Stimulated activated CD4-positive, alpha-beta T cell treated with anti-CD3 and anti-CD28 coated beads, TNF-alpha, amount 100 ng/mL, for 4 hours (primary cell): ENCODE measurements around the gene KRTAP2-1.
"Not testable (repeated sequence)": the region's sequence is repeated elsewhere in the genome, so short reads cannot be mapped to it uniquely, and the experiment has no call there.

ENCODE experiments used
- DNase-seq, 3 experiments: peaks; one replicate each; pipeline ENCODE4 v3.0.0-alpha.2; 2020; ENCODE audit warnings: low read depth in 3 of 3

The KRTAP2-1 gene

DNA sequence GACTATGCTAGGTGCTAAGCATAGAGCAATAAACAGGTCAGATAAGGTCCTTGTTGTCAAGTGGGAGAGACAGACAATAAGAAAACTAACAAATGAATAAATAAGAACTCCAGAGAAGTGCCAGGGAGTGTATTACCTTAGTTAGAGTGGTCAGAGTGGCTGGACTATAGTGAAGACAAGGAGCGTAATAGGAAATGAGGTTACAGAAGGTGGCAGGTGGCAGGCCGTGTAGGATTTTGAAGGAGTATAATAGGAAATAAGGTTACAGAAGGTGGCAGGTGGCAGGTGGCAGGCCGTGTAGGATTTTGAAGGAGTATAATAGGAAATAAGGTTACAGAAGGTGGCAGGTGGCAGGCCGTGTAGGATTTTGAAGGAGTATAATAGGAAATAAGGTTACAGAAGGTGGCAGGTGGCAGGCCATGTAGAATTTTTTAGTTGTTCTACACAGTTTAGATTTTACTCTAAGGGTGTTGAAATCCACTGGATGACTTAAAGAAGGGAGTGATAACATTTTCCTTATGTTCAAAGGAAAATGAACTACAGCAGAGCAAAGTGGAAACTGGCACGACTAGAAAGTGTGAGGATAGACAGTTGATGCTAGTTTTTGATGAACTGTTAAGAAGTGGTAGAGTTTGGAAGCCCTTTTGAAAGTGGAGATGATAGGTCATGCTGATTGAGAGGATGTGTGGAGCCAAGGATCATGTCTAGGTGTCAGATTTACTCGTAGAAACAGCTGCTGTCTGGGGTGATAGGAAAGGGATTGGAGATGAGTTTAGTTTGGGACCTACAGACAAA is 34.6 kb downstream of the KRTAP2-1 start:
- no peak for DNase-seq

DNA sequence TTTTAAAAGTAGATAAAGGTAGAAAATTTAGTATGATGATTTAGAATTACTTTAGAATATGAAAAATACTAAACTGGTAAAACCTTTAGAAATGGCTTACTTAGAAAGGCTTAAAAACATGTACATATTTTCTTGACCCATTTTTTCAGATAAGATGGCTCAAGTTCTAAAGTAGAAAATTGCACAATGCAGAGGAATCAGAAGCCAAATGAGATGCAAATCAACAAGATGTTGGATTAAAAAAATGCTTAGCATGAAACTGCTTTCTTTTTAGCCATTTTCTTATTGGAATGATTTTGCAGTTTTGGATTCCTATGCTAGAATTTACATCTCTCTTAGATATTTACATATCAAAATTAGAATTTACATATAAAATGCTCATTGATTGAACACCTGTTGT is 36.7 kb downstream of the KRTAP2-1 start:
- no peak for DNase-seq

DNA sequence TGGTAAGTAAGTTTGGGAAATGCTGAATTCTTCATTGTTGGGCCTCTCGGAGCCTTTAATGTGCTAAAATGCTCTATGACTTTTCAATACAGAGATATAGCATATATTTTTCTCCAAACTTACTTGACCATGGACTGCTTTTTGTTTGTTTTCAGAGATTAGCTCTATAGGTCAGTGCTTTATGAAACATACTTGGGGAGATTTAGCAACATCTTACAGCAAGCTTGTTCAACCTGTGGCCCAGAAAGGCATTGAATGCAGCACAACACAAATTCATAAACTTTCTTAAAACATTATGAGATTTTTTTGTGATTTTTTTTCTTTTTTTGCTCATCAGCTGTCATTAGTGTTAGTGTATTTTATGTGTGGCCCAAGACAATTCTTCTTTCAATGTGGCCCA is 37.2 kb downstream of the KRTAP2-1 start:
- DNase-seq: no peak

DNA sequence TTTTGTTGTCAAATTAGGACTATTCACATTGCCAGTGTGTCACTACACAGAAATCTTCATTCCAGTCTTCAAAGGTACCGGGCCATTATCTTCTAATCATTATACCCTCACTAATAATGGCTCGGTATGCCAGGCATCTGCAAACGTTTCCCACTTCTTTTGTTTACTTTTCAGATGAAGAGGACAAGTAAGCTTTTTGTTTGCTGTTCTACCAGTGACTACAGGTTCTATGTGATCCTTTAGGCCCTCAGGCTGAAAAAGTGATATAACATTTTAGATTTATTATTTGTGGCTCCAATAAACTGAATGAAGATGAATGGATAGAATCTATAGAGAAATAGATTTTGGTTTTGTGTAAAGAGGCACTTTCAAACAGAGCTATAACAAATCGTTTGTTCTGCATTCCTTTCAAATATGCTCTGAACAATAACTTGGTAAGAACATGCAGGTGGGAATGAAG is 37.8 kb downstream of the KRTAP2-1 start:
- no peak for DNase-seq

DNA sequence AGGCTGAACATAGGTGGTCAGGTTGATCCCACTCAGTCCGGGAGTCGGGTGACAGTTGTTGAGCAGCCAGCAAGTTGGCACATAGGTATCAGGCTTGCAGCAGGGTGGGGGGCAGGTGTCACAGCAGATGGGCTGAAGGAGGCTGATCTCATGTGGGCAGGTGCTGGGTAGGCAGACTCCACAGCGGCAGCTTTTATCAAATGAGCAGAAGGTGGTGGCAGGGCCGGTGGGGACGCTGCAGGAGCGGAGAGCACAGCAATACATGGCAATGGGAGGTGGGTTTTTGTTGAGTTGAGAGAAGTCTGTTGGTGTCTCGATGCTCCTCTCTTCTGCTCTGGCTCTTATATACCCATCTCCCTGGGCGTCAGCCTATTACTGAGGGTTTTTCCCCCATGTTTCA is 38.3 kb downstream of the KRTAP2-1 start, which contains the start of gene KRTAP3-1:
TSS of gene KRTAP3-1 (minus strand) at position 318 of the 400 bp plus-strand sequence. CDS start at position 264, 54 bp downstream.
- no peak for DNase-seq

DNA sequence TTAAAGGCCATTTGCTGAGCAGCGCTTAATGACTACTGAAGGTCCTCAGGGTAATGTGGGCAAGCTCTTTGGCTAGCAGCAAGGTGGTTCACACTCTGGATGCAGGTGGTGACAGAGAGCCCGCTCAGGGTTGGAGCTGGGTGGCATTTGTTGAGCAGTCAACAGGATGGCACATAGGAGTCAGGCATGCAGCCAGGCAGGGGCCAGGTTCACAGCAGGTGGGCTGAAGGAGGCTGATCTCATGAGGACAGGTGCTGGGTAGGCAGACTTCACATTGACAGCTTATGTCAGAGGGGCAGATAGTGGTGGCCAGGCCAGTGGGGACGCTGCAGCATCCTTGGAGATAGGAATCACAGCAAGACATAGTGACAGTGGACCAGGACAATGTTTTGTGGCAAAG is 42.7 kb downstream of the KRTAP2-1 start:
- DNase-seq: no peak

DNA sequence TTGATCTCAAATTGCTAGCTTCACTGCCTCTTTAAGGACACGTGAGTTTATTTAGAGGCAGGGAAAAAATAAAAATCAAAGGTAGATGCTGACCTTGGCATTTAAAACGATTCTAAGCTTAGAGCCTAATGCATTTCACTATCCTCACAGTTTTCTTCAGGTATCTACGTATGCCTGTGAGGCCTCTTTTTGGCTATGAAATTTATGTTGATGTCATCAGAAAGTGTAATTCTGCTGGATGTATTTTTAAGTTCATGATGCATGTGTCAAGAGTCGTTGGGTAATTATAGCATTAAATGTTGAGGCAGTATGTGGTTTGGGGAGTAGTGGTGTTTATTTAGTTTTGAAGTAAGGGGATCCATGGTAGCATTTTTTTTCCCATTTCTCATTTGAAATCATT is 43.2 kb downstream of the KRTAP2-1 start:
- DNase-seq: no peak

DNA sequence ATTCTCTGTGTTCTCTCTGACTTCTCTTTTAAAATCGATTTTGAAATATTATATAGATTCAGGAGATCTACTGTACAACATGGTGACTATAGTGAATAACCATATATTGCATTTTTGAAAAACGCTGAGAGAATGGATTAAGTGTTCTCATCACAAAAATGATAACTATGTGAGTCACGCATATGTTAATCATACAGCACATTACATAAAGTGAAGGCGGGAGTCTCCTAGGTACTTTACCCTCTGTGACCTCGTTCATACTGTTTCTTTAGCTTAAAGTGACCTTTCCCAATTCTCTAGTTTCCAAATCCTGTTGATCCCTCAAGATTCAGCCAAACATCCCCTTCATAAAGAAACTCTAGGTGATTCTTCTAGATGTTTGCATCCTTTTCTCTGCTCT is 44.3 kb downstream of the KRTAP2-1 start:
- no peak for DNase-seq

DNA sequence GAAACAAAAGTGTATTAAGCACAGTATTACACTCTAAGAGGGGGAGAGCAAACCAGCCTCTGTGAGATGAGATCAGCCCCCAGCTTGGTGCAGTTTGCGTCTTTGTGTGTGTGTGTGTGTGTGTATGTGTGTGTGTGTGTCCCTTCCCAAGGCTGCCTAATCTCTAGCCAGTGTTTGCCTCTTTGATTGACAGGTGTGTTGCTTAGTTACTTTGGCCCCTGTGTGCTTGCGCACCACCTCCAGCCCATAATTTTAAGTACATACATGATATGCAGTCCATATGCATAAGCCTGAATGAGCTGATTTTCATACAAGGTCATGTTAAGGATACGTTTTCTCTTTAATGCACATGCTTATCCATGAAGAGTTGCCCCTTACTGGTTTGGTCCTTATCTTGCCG is 45.3 kb downstream of the KRTAP2-1 start:
- no peak for DNase-seq

DNA sequence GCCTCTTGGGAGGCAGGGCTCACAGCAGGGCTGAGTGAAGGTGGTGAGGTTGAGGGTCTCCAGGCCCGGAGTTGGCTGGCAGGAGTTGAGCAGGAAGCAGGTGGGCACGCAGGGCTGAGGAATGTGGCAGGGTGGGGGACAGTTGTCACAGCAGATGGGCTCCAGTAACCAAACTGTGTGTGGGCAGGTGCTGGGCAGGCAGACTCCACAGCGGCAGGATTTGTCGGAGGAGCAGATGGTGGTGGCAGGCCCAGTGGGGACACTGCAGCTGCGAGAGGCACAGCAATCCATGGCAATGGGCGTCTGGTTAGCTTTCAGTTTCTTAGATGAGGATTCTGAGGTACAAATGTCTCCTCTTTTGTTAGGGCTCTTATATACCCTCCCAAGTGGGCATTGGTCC is 47.6 kb downstream of the KRTAP2-1 start, which contains the start of gene KRTAP3-2:
TSS of gene KRTAP3-2 (minus strand) at position 344 of the 400 bp plus-strand sequence. CDS start at position 291, 53 bp downstream.
- DNase-seq: not testable (repeated sequence)

DNA sequence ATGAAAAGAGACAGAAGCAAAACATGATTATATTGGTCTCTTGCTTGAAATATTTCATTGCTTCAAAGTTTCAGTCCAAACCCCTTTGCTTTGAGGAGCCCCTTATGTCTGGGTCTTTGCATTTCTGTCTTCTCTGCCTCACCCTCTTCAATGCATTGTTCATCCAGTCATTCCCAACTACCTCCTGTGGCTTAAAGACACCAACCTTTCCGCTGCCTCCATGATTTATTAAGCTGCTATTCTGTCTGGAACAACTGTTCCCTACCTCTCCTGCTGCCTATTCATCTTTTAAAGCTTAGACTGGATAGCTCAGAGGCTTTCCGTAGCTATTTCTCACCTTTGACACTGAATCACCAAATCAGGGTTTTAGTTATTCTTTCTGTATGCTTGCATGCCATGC is 49.8 kb downstream of the KRTAP2-1 start:
- no peak for DNase-seq

DNA sequence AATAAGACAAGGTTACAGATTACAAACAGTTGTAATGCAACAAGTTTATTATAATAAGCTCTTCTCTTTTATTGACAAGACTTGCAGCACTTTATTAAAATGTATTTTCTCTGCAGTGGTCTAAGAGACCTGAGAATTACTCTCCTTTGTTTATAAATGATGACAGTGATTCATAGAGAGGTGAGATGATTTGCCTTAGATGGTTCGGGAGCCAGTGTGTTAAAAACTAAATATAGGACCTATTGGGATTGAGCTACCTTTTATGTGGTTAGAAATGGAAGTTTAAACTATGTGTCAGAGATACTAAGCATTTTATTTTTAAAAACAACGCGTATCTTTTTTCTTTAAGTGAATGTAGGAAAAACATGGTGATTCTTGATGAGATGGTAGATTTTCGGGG is 50.3 kb downstream of the KRTAP2-1 start:
- DNase-seq: no peak
